ENCODE measurements around the gene HS3ST6. TPM values are rescaled to one million over a fixed set of nuclear protein-coding genes. Genes with fewer than 3 reads are reported as not detected.

HS3ST6 gene
- total RNA-seq, 1 experiment from 2014 or later, result not detected

- Histone ChIP-seq H3K9ac (ENCODE audit: low read length) (no peak overlapping the region), H3K27me3 (ENCODE audit: low read length) (no peaks in the 10 kb centered on the region), H3K9me3 (ENCODE audit: low read length) (no peaks in the 10 kb centered on the region), H2AFZ (ENCODE audit: low read length) (no peak overlapping the region), H3K79me2 (ENCODE audit: low read length) (peaks cover 6% of the 10 kb centered on the region; the same call in 1 of the 2 replicates), H3K36me3 (ENCODE audit: low read depth, low read length) (no peaks in the 10 kb centered on the region), H3K27ac (ENCODE audit: low read length) (no peak overlapping the region), H3K4me1 (ENCODE audit: insufficient read depth, low read length) (peaks cover 11% of the 10 kb centered on the region), H3K4me3 (ENCODE audit: low read length) (no peak overlapping the region), H4K20me1 (ENCODE audit: low read length) (no peaks in the 10 kb centered on the region), H3K9me2 (replicated peaks; ENCODE audit: low read length) (no peaks in the 10 kb centered on the region), H3K4me2 (ENCODE audit: low read length) (no peak overlapping the region), H3F3A (ENCODE audit: low read length, unreplicated experiment) (no peaks in the 10 kb centered on the region)
- DNase-seq (no peak), ATAC-seq (no peak)
- no TSS peak for BruUV-seq (replicated peaks)
- intact Hi-C loops (cut with micrococcal nuclease), result no loop called here
- POLR2A ChIA-PET (ENCODE audit: unreplicated experiment), result no interaction called here
- no peak for TF ChIP-seq EZH2 (IDR thresholded peaks at IDR 0.05; ENCODE audit: low read length, unreplicated experiment)
- TF ChIP-seq CTCF (conservative IDR thresholded peaks at IDR 0.05; ENCODE audit: low read depth, low read length), result no peak
- TF ChIP-seq EZH2phosphoT487 (IDR thresholded peaks at IDR 0.05; ENCODE audit: borderline replicate concordance, low read length), result no peak
- CTCF ChIA-PET, result no interaction called here
These were observed 27.6 kb upstream of the HS3ST6 start for GRCh38 chr16:1945559-1946391.

- intact Hi-C loops (cut with micrococcal nuclease), result no loop called here
- H3K4me3 ChIP-seq (ENCODE audit: low read length), result no peak overlapping the region
- peaks cover 6% of the 10 kb centered on the region; the same call in 1 of the 2 replicates for H3K79me2 ChIP-seq (ENCODE audit: low read length)
- ChIA-PET CTCF (no interaction called here), POLR2A (ENCODE audit: unreplicated experiment) (interaction anchor here (0.6 kb wide), 1 partner anchor 566 kb away, joined by 12 read pairs; no protein-coding TSS in a partner anchor)
- DNase-seq (no peak), ATAC-seq (no peak)
- H3K27me3 ChIP-seq (ENCODE audit: low read length), result no peaks in the 10 kb centered on the region
- H3K27ac ChIP-seq (ENCODE audit: low read length), result no peak overlapping the region
- no peak overlapping the region for H3K9ac ChIP-seq (ENCODE audit: low read length)
- no peak for TF ChIP-seq CTCF (conservative IDR thresholded peaks at IDR 0.05; ENCODE audit: low read depth, low read length)
- no peak for TF ChIP-seq EZH2 (IDR thresholded peaks at IDR 0.05; ENCODE audit: low read length, unreplicated experiment)
- no peak for TF ChIP-seq EZH2phosphoT487 (IDR thresholded peaks at IDR 0.05; ENCODE audit: borderline replicate concordance, low read length)
- BruUV-seq (replicated peaks), result no TSS peak
- H3F3A ChIP-seq (ENCODE audit: low read length, unreplicated experiment), result no peaks in the 10 kb centered on the region
- peaks cover 11% of the 10 kb centered on the region for H3K4me1 ChIP-seq (ENCODE audit: insufficient read depth, low read length)
- no peak overlapping the region for H3K4me2 ChIP-seq (ENCODE audit: low read length)
- H3K9me3 ChIP-seq (ENCODE audit: low read length), result no peaks in the 10 kb centered on the region
- H3K9me2 ChIP-seq (replicated peaks; ENCODE audit: low read length), result no peaks in the 10 kb centered on the region
- H2AFZ ChIP-seq (ENCODE audit: low read length), result no peak overlapping the region
- H4K20me1 ChIP-seq (ENCODE audit: low read length), result no peaks in the 10 kb centered on the region
- no peaks in the 10 kb centered on the region for H3K36me3 ChIP-seq (ENCODE audit: low read depth, low read length)
These were observed 26.5 kb upstream of the HS3ST6 start for GRCh38 chr16:1944612-1945199.
